Effector memory CD8-positive, alpha-beta T cell (primary cell): ENCODE measurements around the gene XXYLT1.

ENCODE experiments used
- ATAC-seq: fragments of 150-1000 bp; cut with Tn5 transposase; replicated peaks from 2 replicates; pipeline ENCODE4 v1.10.0; 2021; ENCODE audit warnings: mild to moderate bottlenecking, moderate library complexity
- DNase-seq, 3 experiments: peaks; one replicate each; pipeline ENCODE4 v3.0.0; 2021
- H3K27ac Mint-ChIP-seq, 2 donors: one replicate each; pipeline ENCODE4 v1.8.0; 2022; ENCODE audit warnings: mild to moderate bottlenecking in 2 of 2, mixed read lengths in 2 of 2, moderate library complexity in 2 of 2
- H3K27me3 Mint-ChIP-seq, 2 donors: one replicate each; pipeline ENCODE4 v1.8.0; 2022; ENCODE audit warnings: mixed read lengths in 2 of 2
- H3K36me3 Mint-ChIP-seq: one replicate; pipeline ENCODE4 v1.8.0; 2022; ENCODE audit warnings: mild to moderate bottlenecking, moderate library complexity, mixed read lengths; ENCODE audit not compliant: insufficient read depth
- H3K4me1 Mint-ChIP-seq, 2 donors: one replicate each; pipeline ENCODE4 v1.8.0; 2022; ENCODE audit warnings: low read depth in 2 of 2, mixed read lengths in 2 of 2
- H3K4me3 Mint-ChIP-seq, 2 donors: one replicate each; pipeline ENCODE4 v1.8.0; 2022; ENCODE audit warnings: mild to moderate bottlenecking in 2 of 2, mixed read lengths in 2 of 2, moderate library complexity in 2 of 2
- H3K9me3 Mint-ChIP-seq, 2 donors: one replicate each; pipeline ENCODE4 v1.8.0; 2022; ENCODE audit warnings: mixed read lengths in 2 of 2

Gene XXYLT1

DNA sequence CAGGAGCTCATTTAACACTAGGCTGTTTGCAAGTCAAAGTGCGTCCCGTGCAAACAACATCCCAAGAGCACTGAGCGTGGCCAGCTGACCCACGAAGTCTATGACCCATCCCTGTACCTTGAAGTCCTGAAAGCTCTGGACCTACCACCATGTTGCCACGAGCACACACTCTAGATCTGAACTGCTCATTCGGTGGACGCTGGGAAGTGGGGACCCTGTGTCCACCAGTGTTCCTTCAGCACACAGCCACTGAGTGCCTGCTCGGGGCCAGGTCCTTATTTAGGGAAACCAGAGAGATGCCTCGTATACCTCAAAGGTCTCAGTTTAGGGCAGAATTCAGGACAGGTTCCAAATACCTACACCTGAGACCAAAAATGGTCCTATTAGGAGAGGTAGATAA is 236.9 kb downstream of the XXYLT1 start:
- Mint-ChIP-seq H3K4me3 (no peak overlapping the region), H3K27me3 (peaks cover 6 to 52% of the 10 kb centered on the region in 2 donors), H3K36me3 (no peaks in the 10 kb centered on the region), H3K9me3 (no peaks in the 10 kb centered on the region), H3K27ac (peak overlapping the region in 1 of 2 donors; percentile 19), H3K4me1 (no peaks in the 10 kb centered on the region)
- no peak for DNase-seq
- ATAC-seq = no peak

DNA sequence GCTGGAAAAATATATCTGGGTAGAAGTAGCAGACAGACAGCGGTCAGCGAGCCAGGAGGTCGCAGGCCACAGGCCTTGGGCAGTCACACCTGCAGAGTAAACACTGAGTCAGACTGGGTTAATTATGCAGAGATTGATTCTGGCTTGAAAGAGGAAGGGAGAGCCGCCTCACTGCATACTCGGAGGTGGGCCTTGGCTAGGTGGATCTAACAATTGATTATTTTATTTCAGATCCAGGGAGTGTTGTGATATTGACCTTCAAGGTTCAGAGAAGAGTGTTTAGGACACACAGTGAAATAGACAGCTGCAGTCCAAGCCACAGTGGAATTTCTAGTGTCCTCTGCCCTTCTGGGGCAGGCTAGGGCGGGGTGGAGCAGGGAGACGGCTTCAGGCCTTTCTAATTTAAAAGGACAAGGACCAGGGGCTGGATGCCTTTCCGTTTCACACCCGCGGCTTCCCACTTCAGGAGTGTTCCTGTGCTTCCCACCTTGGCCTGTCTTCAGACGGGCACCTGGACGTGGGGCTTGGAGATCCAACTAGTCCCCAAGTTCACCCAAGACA is 237.3 kb downstream of the XXYLT1 start:
- no peak overlapping the region for H3K27ac Mint-ChIP-seq
- ATAC-seq (no peak), DNase-seq (no peak)
- H3K4me1 Mint-ChIP-seq = no peaks in the 10 kb centered on the region
- no peaks in the 10 kb centered on the region for H3K9me3 Mint-ChIP-seq
- no peak overlapping the region for H3K4me3 Mint-ChIP-seq
- H3K36me3 Mint-ChIP-seq = no peaks in the 10 kb centered on the region
- H3K27me3 Mint-ChIP-seq = peaks cover 6 to 48% of the 10 kb centered on the region in 2 donors

DNA sequence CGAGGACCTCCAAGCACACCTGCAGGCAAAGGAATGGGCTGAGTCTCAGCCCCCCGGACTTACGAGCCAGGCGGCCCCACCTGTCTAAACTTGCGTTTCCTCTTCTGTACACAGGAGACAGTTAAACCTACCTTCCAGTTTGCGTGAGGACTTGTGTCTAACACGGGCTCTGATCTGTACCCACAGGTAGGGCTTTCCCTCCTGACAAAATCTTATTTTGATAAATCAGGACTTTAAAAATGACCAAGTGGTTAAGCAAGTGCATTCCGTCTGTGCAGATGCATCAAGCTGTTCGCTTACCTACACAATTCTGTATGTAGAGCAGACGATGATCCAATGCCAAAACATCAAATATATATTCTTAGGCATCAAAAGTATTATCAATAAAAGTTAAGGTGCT is 238.0 kb downstream of the XXYLT1 start:
- no peaks in the 10 kb centered on the region for H3K9me3 Mint-ChIP-seq
- H3K27me3 Mint-ChIP-seq = peaks cover 6 to 43% of the 10 kb centered on the region in 2 donors
- ATAC-seq (no peak), DNase-seq (no peak)
- no peak overlapping the region for H3K4me3 Mint-ChIP-seq
- H3K36me3 Mint-ChIP-seq = no peaks in the 10 kb centered on the region
- H3K4me1 Mint-ChIP-seq = no peaks in the 10 kb centered on the region
- no peak overlapping the region for H3K27ac Mint-ChIP-seq

DNA sequence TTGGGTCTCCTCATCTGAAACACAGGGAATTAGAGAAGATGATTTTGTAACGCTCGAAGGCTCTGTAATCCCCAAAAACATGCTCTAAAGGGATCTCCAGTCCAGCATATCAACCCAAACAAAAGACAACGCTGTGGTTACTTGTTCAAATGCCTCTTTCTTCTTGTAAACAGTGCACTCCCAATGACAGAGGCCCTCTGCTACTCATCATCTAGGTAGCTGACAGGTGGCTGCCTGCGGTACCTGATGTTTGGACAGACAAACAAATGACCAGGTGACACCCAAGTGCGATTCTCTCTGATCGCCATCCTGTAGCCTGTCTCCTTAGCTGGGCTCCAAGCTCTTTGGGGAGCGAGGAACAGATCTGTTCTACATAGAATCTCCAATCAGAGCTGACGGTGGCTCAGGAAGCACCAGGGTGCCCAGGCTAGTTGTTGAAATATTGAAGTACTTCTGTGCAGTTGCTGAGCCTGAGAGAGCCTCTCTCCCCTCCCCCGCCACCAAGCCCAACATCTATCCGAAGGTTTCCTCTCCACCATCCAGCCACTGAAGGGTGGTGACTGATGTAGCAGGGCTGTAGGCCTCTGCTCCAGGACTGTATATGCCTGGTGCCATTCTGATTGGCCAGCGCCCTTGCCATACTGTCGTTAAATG is 238.7 kb downstream of the XXYLT1 start:
- Mint-ChIP-seq H3K27ac (no peak overlapping the region), H3K4me1 (no peaks in the 10 kb centered on the region), H3K27me3 (peaks cover 6 to 48% of the 10 kb centered on the region in 2 donors), H3K4me3 (no peak overlapping the region), H3K9me3 (no peaks in the 10 kb centered on the region), H3K36me3 (no peaks in the 10 kb centered on the region)
- ATAC-seq (no peak), DNase-seq (no peak)

DNA sequence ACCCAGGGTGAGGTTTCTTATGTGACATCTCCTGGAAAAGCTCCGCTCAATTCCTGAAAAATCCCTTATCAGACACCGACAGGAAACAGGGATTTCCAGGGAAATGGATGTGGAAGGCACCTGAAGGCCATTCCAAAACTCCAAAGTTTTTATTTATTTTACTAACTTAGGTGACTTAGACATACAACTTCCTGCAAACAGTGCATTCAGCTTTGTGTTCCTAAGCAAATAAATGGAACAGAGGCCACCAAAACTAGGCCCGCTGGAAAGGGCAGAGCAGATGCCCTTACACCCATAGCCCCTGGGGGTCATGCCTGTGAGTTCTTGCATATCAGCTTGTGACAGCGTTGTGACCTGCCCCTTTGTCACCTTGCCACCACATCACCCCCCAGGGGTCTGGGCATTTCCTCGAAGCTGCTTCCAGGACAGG is 239.4 kb downstream of the XXYLT1 start:
- Mint-ChIP-seq H3K36me3 (no peaks in the 10 kb centered on the region), H3K4me3 (no peak overlapping the region), H3K27me3 (peaks cover 6 to 52% of the 10 kb centered on the region in 2 donors), H3K9me3 (no peaks in the 10 kb centered on the region), H3K4me1 (no peaks in the 10 kb centered on the region), H3K27ac (no peak overlapping the region)
- ATAC-seq = no peak
- DNase-seq = no peak

DNA sequence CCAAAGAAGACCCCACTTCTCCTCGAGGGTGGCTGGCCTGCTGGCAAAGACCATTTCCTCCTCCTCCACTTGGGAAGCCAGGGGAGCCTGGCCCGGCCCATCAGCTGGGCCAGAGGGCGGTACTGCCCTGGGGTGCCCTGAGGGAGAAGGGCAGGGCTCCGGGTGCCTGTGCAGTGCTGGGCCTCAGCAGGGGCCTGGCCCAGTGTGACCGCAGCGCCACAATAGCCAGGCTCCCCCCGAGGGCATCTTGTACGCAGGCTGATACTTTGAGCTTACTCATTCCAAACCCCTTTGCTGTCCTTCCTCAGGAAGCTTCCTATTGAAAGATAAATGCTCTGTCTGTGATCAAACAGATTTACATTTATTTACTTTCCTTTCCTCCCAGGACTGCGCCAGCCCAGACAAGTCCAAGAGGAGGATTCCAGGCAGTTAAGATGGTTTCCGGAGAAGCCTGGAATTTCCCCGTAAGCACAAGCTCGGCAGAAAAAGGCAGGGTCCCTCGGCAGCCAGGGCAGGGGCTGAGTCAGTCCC is 240.1 kb downstream of the XXYLT1 start:
- Mint-ChIP-seq H3K27me3 (peaks cover 6 to 52% of the 10 kb centered on the region in 2 donors), H3K27ac (no peak overlapping the region), H3K9me3 (no peaks in the 10 kb centered on the region), H3K36me3 (no peaks in the 10 kb centered on the region), H3K4me3 (no peak overlapping the region), H3K4me1 (no peaks in the 10 kb centered on the region)
- ATAC-seq = no peak
- no peak for DNase-seq

DNA sequence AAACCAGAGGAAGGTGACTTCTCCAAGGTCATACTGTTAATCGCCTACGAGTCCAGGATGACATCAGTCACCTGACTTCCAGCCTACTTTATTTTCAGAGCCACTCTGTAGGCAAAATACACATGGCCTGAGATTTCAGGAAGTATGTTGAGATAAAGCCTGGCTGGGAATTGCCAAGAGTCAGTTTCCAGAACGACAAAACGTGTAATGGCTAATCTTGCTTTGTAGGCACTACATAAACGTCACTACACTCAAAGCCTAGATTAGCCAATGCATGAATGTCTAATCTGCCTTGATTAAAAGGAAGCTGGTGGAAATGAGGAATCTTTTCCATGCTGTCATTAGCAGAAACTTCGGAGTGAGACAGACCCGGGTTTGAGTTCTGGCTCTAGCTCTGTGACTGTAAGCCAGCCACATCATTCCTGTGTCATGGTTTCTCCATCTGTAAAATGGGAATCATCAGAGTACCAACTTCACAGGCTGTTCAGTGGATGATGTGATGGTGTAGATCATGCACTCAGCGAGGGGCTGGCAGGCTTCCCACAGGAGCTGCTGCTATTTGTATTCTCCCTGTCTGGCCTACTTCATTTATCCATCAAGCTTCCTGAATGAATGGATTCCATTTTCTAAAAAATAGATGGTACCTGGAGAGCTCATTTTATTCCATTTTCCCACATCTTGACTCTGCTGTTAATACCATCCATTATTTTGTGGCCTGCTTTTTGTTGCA is 241.9 kb downstream of the XXYLT1 start:
- DNase-seq = no peak
- Mint-ChIP-seq H3K9me3 (no peaks in the 10 kb centered on the region), H3K36me3 (no peaks in the 10 kb centered on the region), H3K4me3 (no peak overlapping the region), H3K27me3 (peaks cover 13 to 58% of the 10 kb centered on the region in 2 donors), H3K4me1 (no peaks in the 10 kb centered on the region), H3K27ac (no peak overlapping the region)
- ATAC-seq = no peak

DNA sequence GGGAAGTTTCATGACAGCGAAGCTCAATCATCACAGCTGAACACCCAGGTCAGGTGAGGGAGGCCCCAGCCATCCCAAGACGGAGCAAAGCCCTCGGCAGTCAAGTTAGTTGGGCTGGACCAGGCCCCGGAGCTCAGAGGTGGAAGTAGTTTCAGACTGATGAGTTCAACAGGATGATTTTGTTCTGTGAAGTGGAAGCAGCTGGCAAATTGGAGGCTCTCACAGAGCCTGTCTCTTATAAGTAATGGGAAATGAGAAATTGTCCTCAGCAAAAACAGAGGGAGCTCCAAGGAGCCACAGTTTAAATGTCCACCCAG is 245.1 kb downstream of the XXYLT1 start:
- Mint-ChIP-seq H3K4me3 (no peak overlapping the region), H3K9me3 (no peaks in the 10 kb centered on the region), H3K36me3 (no peaks in the 10 kb centered on the region), H3K4me1 (no peaks in the 10 kb centered on the region), H3K27me3 (peaks cover 16 to 50% of the 10 kb centered on the region in 2 donors), H3K27ac (no peak overlapping the region)
- DNase-seq (no peak), ATAC-seq (no peak)

DNA sequence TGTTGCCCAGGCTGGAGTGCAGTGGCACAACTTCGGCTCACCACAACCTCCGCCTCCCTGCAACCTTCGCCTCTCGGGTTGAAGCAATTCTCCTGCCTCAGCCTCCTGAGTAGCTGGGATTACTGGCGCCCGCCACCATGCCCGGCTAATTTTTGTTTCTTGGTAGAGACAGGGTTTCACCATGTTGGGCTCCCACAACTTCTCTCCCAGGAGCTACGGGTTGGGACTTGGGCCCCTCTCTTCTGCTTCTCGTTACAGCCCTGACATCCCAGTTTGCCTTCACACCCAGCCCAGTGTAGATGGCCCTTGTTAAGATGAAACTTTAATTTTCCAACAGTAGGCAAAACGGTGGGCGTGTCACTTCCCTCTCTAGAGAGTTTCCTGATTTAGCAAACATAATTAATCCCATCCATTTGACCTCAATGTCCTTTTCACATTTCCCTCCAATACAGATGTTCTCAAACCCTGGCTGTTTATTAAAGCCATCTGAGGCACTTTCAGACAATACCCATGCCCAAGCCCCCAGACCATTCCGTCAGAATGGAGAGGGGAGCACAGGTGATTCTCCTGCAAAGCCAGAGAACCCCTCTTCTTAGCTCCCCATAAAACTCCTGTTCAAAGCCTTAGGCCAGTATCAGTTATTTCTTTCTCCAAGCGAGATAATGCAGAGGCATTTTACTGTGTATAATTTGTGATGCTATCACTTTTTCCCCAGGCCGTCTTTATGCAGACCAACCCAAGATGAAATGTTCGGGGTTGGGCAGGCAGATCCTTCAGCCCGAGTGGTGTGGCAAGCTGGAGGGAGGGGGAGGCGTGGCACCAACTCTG is 245.7 kb downstream of the XXYLT1 start:
- no peak overlapping the region for H3K27ac Mint-ChIP-seq
- no peaks in the 10 kb centered on the region for H3K4me1 Mint-ChIP-seq
- H3K36me3 Mint-ChIP-seq = no peaks in the 10 kb centered on the region
- no peak for DNase-seq
- H3K4me3 Mint-ChIP-seq = no peak overlapping the region
- no peaks in the 10 kb centered on the region for H3K9me3 Mint-ChIP-seq
- peaks cover 18 to 53% of the 10 kb centered on the region in 2 donors for H3K27me3 Mint-ChIP-seq
- ATAC-seq = no peak

DNA sequence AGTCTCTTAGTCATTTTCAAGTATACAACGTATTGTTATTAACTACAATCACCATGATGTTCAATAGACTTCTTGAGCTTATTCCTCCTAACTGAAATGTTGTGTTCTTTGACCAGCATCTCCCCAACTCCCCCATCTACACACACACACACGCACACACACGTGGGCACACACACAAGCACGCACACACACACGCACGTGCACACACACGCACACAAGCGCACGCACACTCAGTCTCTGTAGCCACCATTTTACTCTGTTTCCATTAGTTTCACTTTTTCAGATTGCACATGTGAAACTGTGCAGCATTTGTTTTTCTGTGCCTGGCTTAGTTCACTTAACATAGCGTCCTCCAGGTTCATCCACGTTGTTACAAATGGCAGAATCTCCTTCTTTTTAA is 247.0 kb downstream of the XXYLT1 start:
- ATAC-seq (no peak), DNase-seq (no peak)
- H3K9me3 Mint-ChIP-seq = no peaks in the 10 kb centered on the region
- H3K4me1 Mint-ChIP-seq = no peaks in the 10 kb centered on the region
- H3K27me3 Mint-ChIP-seq = peaks cover 23 to 53% of the 10 kb centered on the region in 2 donors
- H3K4me3 Mint-ChIP-seq = no peak overlapping the region
- H3K27ac Mint-ChIP-seq = no peak overlapping the region
- no peaks in the 10 kb centered on the region for H3K36me3 Mint-ChIP-seq

DNA sequence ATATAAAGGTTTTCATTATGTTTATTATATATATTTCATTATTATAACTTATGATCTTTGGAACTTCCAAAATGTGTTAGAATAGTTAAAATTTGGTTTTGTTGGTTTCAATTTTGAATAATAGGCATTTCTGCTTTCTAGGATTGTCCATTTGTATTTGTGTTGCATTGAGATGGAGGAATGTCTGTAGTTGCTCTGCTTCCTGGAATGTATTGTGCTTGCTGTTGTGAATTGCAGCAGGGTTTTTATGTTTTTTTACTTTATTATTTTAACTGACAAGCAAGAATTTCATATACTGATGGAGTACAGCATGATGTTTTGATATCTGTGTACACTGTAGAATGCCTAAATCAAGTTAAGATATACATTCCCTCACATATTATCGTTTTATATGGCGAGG is 247.4 kb downstream of the XXYLT1 start:
- Mint-ChIP-seq H3K27me3 (peaks cover 25 to 57% of the 10 kb centered on the region in 2 donors), H3K4me1 (no peaks in the 10 kb centered on the region), H3K9me3 (no peaks in the 10 kb centered on the region), H3K36me3 (no peaks in the 10 kb centered on the region), H3K27ac (no peak overlapping the region), H3K4me3 (no peak overlapping the region)
- DNase-seq = no peak
- no peak for ATAC-seq

DNA sequence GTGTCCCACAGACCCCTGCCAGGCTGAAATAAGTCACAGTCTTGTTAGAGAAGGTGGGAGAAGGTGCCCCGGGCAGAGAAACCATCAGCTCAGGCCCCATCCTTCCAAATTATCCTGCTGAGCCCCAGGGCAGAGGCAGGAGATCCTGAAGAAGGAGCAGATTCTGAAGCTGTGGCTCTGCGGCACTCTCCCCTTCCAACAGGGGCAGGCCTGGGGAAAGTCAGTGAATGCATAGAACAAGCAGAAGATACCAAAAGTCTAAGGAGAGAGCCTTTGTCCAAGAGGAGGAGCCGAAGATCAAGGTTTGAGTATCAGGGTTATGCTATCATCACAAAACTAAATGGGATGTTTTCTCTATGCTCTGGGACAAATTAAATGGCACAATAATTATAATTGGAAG is 249.3 kb downstream of the XXYLT1 start:
- Mint-ChIP-seq H3K9me3 (no peaks in the 10 kb centered on the region), H3K4me3 (no peak overlapping the region), H3K27ac (no peak overlapping the region), H3K27me3 (peaks cover 29 to 51% of the 10 kb centered on the region in 2 donors), H3K36me3 (no peaks in the 10 kb centered on the region), H3K4me1 (no peaks in the 10 kb centered on the region)
- no peak for DNase-seq
- ATAC-seq = no peak

DNA sequence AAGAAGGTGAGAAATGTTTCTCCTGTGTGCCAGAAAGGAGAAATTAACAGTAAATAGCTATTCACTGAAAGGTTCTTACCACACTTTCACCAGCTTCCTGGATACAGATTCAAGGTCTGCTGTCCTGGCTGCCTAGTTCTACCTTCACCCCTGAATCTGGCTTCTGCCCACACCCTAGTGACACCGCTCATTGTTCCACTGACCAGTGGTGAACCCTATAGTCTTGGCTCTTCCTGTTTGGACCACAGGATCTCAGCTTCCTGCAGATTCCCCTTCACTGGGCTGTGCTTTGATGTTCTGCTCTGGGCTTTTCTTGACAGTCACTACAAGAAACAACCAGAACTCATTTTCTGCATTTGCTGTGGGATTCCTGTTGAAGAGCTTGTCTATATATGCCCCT is 250.0 kb downstream of the XXYLT1 start:
- peaks cover 2% of the 10 kb centered on the region for H3K36me3 Mint-ChIP-seq
- peaks cover 29 to 53% of the 10 kb centered on the region in 2 donors for H3K27me3 Mint-ChIP-seq
- H3K4me1 Mint-ChIP-seq = no peaks in the 10 kb centered on the region
- DNase-seq (no peak), ATAC-seq (no peak)
- H3K9me3 Mint-ChIP-seq = no peaks in the 10 kb centered on the region
- H3K27ac Mint-ChIP-seq = no peak overlapping the region
- H3K4me3 Mint-ChIP-seq = no peak overlapping the region
